ENCODE results near the gene ACOT9.

Gene ACOT9

DNA sequence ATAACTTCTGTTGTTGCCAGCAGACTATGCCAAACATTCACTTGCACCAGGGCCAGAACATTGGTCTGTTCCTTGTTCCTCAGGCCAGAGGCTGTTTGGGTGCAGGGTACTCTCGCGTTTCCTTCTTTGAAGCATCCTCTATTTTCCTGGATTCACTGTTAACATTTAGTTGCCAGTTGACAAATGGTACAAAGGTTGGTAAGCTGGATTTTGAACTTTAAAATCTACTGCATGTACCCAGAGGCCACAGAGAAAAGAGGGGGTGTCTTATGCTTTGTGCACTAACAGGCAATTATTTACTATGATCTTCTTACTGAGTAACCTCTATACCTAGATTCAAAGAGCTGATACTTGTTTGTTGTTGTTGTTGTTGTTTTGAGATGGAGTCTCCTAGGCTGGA lies 27.1 kb upstream of the ACOT9 start:
- intact Hi-C loops (cut with DNase I; ENCODE audit: low total_unique reads): no loop called here
- TF ChIP-seq, protein P1, sequence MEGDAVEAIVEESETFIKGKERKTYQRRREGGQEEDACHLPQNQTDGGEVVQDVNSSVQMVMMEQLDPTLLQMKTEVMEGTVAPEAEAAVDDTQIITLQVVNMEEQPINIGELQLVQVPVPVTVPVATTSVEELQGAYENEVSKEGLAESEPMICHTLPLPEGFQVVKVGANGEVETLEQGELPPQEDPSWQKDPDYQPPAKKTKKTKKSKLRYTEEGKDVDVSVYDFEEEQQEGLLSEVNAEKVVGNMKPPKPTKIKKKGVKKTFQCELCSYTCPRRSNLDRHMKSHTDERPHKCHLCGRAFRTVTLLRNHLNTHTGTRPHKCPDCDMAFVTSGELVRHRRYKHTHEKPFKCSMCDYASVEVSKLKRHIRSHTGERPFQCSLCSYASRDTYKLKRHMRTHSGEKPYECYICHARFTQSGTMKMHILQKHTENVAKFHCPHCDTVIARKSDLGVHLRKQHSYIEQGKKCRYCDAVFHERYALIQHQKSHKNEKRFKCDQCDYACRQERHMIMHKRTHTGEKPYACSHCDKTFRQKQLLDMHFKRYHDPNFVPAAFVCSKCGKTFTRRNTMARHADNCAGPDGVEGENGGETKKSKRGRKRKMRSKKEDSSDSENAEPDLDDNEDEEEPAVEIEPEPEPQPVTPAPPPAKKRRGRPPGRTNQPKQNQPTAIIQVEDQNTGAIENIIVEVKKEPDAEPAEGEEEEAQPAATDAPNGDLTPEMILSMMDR (IDR thresholded peaks at IDR 0.05): no peak
- H3K36me3 ChIP-seq: no peaks in the 10 kb centered on the region
- no peaks in the 10 kb centered on the region for H3K4me1 ChIP-seq
- peaks cover 0 to 3% (median 0%) of the 10 kb centered on the region in 3 donors for H3K9me3 ChIP-seq
- no peak for DNase-seq
- no peaks in the 10 kb centered on the region for H3K27me3 ChIP-seq
- H3K27ac ChIP-seq: no peak overlapping the region
- no peak overlapping the region for H3K4me3 ChIP-seq

DNA sequence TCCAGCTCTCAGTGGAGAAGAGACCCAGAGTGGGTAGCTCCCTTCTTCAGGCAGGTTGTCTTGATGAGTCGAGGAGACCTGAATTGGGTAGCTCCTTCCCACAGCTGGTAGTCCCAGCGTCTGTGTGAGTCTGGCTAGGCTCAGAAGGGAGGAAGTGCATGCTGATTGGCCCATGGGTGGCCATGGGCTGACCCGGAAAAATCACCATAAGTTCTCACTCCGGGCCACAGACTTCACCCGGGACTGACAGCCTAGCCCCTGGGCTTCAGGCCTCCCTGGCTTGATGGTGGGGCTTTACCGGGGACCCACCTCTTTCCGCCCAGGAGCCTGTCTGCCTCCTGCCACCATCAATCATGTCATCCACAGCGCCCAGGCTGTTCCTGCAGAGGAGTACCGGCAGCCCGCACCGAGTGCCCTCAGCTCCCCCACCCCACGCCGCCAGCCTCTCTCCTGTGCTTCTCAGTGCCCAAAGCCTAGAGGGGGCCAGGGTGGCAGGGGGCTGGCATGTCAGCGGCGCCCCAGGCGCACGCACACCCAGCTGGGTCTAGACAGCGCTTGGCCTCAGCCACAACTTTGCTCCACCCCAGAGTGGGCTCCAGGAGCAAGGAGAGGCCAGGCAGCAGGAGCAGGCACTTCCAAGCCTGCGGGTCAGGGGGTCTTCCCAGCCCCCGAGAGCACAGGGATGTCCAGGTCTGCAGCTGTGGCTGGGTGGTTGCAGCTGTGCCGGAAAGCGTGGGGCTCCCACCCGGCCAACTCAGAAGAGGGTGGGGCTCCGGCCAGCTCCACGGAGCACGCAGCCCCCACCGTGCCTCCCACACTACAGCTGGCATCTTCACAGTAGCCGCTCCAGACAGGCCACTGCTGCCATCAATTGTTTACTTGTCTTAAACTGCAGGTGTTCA lies 23.8 kb upstream of the ACOT9 start:
- Histone ChIP-seq H3K4me3 (peak overlapping the region in 1 of 2 donors; percentile 49), H3K4me1 (no peaks in the 10 kb centered on the region), H3K9me3 (peaks cover 0 to 3% (median 0%) of the 10 kb centered on the region in 3 donors), H3K27me3 (no peaks in the 10 kb centered on the region), H3K27ac (peak overlapping the region in 1 of 2 donors; percentile 33), H3K36me3 (no peaks in the 10 kb centered on the region)
- intact Hi-C loops (cut with DNase I; ENCODE audit: low total_unique reads): no loop called here
- DNase-seq: no peak
- TF ChIP-seq, protein P1 (IDR thresholded peaks at IDR 0.05): no peak

DNA sequence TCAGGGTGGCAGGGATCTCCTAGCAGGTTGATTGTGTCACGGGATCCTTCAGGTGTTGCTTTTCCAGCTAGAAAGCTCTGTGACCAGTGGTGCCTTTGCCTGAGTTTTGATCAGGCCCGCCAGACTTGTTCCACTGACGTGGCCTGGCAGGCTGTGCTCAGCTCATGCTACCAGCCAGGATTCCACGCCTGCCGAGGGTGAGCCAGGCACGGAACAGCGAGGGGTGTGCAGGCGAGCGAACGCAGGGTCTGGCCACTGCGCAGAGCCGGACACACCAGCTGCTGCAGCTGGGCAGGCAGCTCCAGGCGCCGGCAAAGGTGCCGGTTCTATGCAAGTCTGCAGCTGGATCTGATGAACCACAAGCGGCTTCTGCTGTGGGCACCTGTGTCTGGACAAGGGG lies 22.8 kb upstream of the ACOT9 start:
- intact Hi-C loops (cut with DNase I; ENCODE audit: low total_unique reads): no loop called here
- TF ChIP-seq, protein P1 (IDR thresholded peaks at IDR 0.05): no peak
- no peaks in the 10 kb centered on the region for H3K4me1 ChIP-seq
- no peaks in the 10 kb centered on the region for H3K36me3 ChIP-seq
- H3K4me3 ChIP-seq: no peak overlapping the region
- H3K9me3 ChIP-seq: peaks cover 0 to 3% (median 0%) of the 10 kb centered on the region in 3 donors
- H3K27ac ChIP-seq: no peak overlapping the region
- no peaks in the 10 kb centered on the region for H3K27me3 ChIP-seq
- no peak for DNase-seq

DNA sequence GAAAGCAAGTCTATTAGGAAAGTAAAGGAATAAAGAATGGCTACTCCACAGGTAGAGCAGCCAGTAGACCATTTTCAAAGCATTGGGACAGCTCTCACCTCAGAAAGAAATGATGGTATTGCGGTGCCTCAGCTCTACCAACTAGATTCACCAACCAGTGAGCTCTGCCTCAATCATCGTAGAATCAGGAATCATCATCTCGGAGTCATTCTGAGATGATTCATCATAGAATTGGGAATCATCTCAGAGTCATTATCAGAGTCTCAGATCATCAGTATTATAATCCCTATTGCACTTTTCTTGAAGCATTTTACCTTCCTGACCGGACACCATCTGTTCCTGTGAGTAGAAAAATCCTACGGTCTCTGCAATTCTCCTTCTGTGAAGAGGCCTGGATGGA lies 22.4 kb upstream of the ACOT9 start:
- DNase-seq: no peak
- intact Hi-C loops (cut with DNase I; ENCODE audit: low total_unique reads): no loop called here
- Histone ChIP-seq H3K4me1 (no peaks in the 10 kb centered on the region), H3K27ac (no peak overlapping the region), H3K27me3 (no peaks in the 10 kb centered on the region), H3K36me3 (no peaks in the 10 kb centered on the region), H3K4me3 (no peak overlapping the region), H3K9me3 (peaks cover 0 to 3% (median 0%) of the 10 kb centered on the region in 3 donors)
- TF ChIP-seq, protein P1 (IDR thresholded peaks at IDR 0.05): no peak

DNA sequence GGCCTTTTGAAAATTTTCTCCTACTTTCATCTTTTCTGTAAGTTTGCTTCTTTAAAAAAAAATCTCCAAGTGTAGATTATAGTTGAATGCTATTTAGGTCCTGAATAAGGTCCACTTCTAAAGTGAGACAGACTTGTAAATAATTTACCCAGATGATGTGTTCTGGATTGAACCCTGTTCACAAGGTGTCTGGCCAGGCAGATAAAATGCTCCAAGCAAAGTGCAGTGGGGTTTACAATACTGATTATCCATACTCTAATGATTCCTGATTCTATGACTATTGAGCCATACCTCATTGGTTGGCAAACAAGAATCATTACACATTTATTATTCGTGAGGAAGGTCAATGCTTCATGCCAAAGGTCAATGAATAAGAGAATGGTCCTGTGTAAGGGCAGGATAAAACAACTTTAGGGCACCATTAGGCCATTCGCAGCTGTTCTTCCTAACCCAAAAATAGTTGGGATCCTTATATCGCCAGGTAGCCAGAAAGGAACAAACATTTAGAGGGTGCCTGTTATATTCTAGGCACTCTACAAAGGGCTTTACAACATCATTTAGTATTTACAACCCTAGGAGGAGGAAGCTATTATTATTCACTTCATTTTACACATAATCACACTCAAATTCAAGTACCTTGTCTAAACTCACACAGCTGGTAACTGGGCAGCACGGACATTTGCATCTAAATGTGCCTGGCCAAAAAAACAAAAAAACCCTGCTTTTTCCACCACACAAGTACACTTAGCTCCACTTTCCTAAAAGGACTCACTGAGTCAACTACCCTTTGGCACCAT lies 21.3 kb upstream of the ACOT9 start:
- H3K27ac ChIP-seq: no peak overlapping the region
- intact Hi-C loops (cut with DNase I; ENCODE audit: low total_unique reads): no loop called here

More for the DNA sequence above, 21.3 kb upstream of the ACOT9 start:
- Histone ChIP-seq H3K4me3 (no peak overlapping the region), H3K27me3 (no peaks in the 10 kb centered on the region), H3K36me3 (no peaks in the 10 kb centered on the region), H3K4me1 (no peaks in the 10 kb centered on the region), H3K9me3 (peaks cover 0 to 3% (median 0%) of the 10 kb centered on the region in 3 donors)
- TF ChIP-seq, protein P1 (IDR thresholded peaks at IDR 0.05): no peak
- no peak for DNase-seq

Data from tibial artery (tissue), 4 donors.